KG1 (cell line): ENCODE measurements around the gene TAS2R38.

Experiments used
- DNase-seq: peaks from one replicate; lab custom pipeline; 2025; lab: John Stamatoyannopoulos, UW

The TAS2R38 gene

DNA sequence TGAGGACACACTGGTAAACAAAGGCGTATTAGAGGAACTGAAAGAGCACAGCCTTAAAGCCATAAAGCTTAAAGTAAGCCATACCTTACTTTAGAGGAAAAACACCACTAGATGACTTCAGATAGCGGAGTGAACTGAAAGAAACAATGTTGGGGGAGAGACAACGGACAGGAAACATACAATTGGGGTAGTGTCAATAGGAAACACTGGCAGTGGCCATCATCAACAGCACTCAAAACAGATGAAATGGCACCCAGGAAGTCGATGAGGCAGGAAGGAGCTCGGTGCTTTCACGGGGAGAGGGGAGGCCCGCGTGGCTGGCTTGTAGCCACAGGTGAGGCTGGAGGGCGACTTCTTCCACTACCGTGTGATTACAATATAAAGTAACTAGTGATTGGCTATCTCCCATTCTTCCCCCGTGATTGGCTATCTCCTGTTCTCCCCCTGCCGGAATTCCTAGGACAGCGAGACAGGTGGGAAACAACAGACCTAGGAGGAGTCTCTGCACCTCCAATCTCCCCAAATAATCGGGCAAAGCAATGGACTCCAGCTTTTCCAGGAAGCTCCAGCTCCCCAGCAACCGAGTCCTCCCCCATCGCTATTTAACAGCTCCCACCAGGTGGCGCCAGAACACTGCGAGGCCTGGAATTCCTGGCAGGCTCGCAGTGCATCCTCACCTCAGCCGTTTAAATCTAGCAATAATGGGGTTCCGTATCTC, 2.4 kb upstream of the TAS2R38 start:
- no peak for DNase-seq

DNA sequence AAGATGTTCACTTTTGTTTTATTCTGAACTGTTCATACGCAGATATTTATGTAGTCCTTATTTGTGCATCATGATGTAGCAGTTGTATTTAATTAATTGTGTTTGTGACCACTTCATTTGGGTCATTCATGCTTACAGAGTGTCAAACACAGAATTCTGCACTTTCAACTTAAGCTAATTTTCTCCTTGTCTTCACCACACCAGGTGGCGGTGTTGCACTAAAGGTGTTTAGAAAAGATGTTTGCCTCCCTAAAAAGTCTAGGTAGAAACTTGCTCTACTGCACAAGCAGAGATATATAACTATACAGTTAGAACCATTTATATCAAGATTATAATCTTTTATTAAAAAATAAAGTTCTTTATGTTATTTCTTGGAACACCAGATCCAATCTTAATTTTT, 1.3 kb upstream of the TAS2R38 start:
- DNase-seq: no peak

DNA sequence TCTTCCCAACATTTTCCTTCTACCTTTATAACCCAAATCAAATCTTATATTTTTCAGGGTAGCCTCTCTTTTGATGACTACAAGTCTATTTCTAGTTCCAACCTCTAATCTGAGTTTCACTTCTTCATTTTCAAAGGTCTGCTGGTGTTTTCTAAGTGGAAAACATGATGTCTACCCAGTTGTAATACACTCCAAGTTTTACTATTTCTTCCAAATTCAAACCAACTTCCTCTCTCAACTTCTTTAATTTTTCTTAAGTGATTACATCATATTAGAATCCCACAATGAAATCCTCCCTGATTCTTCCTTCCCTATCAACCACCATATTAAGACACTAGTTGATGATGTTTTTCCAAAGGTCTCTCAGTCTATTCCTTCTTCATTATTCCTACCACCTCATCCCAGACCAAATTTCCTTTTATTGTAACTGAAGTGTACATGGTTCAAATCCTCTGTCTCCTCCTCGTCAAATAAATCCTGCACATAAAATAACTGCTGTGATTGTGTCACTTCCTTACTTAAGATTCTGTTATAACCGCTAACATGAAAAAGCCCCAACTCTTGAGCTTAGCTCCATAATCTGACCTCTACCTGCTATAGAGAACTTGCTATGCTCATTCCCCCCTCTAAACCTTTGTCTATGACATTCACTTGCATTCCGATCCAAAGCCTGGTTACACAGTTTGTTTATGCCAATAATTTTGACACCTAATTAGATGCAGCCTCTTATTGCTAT, 12.7 kb downstream of the TAS2R38 start:
- no peak for DNase-seq

DNA sequence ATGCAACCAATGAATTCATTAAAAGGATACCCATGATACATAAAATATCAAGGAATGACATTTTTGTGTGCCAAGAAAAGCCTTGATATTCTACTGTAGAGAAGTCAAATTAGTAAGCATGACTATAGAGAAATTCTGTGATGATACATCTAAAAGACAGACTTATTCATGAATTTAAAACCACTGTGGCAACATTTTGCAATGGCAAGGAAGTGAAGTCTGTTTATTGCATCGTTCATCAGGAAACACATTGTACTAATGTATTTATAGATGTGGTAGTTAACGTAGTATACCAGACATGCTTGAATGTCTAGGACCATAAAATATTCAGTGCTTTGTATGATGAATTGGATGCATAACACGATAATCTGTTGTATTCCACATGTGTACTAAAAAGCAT, 17.5 kb downstream of the TAS2R38 start:
- DNase-seq: no peak

DNA sequence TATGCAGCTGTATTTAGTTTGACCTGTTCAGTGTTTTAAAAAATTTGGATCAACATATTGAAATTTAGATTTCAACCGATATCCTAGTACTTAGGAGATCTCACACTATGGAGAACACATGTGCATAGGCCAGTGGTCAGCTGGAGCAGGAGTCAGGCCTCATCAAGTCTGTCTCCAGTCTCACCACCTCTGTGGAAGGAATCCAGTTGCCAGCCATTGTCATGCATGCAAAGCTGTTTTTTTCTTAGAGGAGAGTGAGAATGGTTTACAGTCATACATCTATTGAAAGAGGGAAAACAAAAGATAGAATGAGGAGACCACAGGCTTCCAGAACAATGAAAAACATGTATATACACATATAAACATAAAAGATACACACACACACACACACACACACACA, 19.2 kb downstream of the TAS2R38 start:
- no peak for DNase-seq

DNA sequence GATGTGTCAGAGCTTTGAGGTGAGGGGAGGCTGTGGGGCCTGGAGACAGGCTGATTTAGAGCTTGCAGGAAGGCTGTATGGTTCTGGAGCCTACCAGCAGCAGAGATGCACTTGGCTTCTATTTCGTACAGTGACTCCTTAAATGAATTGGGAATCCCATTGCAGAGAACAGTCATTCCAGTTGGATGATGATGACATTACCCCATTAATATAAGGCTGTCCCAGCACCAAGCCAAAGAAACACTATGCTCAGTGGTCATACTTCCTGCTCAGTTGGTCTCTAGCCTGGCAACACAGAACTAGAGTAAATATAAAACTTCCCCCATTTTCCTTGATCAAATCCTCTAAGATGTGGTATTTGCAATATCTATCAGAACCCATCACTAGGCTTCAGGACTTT, 21.1 kb downstream of the TAS2R38 start:
- no peak for DNase-seq

DNA sequence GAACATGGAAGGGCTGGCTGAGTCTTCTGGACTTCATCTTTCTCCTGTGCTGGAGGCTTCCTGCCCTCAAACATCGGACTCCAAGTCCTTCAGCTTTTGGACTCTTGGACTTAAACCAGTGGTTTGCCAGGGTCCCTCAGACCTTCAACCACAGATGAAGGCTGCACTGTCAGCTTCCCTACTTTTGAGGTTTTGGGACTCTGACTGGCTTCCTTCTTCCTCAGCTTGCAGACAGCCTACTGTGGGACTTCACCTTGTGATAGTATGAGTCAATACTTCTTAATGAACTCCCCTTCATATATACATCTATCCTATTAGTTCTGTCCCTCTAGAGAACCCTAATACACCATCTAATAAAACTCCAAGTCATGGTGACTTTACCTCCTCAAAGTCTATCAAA, 22.8 kb downstream of the TAS2R38 start:
- no peak for DNase-seq

DNA sequence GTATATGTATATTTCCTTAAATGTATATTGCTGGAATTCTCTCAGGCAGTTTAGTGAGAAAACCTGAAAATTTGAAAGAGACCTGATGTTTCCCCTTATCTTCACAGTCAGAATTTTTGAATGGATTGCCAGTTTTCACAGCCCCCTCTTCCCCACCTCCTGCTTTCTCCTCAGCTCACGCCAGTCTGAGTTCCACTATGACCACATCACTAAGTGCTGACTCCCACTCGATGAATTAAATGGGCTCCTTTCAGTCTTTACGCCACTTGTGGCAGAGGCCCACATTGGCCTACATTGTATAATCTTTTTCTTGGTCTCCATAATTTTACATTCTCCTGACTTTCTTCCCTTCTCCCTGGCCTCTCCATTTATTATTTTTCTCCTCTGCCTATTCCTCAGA, 23.7 kb downstream of the TAS2R38 start:
- DNase-seq: no peak

DNA sequence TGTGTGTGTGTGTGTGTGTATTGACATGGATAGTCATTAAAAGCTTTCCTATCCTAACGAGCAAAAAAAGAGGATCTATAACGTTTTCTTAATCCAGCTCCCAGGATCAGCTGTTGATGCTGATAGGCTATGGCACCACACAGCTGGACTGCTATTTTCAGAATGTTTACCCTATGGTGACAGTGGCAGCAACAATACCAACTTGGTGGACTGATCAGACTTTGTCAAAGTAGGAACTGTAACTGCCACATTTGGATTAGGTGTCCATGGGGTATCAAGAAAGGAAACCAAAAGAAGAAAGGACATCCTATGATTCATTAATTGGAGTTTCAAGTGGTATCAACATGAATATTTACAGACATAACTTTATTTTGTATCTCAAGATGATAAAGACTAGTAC, 24.1 kb downstream of the TAS2R38 start:
- DNase-seq: no peak

DNA sequence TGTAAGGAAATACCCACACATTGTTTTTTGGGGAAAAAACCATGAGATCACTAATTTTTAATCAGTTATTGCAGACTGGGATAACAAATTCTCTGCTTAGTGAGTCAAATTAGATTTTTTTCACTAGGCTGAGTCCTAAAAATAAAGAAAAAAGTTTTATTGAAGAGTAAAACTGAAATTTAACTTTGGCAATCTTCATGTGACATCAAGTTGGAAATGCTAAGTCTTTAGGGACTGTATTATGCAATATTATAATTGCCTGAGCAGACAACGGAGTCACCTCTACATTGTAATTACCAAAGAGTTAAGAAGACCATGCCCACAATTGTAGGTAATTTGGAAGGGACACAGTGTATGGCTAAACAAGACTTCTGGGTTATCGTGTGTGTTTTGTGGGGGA, 24.6 kb downstream of the TAS2R38 start:
- DNase-seq: no peak

DNA sequence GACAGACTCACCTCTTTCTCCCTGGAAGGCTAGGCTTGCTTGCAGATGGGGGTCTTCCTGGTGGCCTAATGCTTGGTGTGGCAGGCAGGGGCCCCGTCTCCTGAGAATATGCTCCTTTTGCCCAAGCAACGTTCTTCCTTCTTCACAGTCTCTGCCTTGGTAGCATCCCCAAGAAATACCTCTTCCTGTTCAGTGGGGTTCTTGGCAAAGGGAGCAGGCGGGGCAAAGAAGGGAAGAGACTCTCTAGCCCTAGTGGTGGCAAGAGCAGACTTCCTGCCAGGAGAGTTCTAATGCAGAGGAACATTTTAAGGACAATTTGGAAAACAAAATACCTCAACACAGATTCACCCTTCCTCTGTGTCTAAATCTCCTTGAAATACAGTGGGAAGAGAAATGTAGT, 26.8 kb downstream of the TAS2R38 start, which contains the start of gene CLEC5A:
Gene CLEC5A, minus strand, starts transcription at position 179 of the 400 bp plus-strand sequence. CDS start 682 bp downstream, outside the sequence.
- no peak for DNase-seq

DNA sequence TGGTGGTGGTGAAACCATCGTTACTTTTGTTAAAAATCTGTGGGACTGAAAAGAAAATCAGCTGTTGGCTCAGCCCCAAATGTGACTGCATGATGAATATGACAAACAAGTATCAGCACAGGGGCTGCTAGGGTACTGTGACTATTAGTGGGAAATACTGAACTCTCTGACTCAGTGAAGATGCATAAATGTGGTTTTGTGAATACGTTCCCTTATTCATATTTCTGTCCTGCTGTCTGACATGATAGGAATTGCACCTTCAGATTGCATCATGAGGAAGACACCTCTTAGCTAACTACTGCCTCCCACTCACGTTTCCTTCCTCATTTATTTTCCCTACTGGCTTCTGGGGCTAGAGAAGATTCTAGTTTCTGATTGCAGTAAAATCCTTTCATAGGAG, 28.2 kb downstream of the TAS2R38 start:
- DNase-seq: no peak

DNA sequence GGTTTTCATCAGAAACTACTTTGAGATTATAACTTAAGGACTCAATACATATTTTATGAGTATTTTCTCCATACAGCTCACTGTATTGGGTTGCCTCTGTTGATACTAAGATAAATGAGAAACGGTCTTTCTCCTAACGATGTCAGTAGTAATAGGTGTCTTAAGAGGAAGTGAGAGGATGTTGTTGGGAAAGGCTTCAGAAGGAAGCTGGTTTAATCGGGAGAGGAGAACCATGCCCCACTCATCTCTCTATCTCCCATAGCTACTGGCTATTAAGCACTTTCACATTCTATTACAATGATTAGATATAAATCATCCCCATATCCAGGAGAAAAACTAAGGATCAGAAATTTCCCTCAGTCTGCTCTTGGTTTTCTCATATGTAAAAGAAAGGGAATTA, 28.8 kb downstream of the TAS2R38 start:
- DNase-seq: no peak

DNA sequence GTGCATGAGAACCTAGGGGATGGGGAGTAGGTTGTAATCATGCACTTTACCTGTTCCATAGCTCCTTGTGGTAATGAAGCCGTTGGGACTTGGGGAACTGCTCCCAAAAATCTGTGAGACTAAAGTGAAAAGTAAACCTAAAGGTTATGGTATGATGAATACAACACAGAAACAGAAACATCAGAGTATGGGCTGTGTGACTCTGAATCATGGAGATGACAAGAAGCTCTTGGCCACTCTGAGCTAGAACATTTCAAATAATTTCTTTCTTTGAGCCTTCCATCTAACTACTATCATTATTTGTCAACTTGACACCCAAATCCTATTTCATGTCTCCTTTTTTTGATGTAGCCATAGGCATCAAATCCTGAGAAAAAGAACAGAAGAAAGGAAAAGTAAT, 29.7 kb downstream of the TAS2R38 start:
- no peak for DNase-seq

DNA sequence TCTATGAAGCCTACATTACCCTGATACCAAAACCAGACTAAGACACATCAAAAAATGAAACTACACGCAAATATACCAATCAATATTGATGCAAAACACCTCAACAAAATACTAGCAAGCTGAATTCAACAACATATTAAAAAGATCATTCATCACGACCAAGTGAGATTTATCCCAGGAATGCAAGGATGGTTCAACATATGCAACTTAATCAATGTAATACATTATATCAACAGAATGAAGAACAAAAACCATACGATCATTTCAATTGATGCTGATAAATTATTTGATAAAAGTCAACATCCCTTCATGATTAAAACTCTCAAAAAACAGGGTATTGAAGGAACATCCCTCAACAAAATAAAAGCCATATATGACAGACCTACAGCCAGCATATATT, 32.5 kb downstream of the TAS2R38 start:
- no peak for DNase-seq

DNA sequence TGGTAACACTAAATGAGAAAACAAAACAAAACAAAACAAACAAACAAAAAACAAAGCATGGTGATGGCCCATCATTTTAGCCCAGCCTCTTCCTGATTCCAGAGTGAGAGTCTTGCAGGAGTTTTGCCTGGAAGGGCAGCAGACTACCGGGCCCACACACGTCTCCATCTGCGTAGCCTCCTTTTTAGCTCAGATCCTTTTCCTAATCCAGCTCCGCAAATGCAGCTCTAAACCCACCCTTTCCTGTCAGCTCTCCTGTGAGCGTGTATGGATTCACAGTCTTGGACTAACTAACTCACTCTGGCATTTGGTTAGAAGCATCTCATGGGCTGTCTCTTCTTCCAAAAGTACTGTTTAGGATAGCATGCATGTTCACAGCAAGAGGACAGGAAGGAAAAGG, 43.4 kb downstream of the TAS2R38 start:
- DNase-seq: no peak

DNA sequence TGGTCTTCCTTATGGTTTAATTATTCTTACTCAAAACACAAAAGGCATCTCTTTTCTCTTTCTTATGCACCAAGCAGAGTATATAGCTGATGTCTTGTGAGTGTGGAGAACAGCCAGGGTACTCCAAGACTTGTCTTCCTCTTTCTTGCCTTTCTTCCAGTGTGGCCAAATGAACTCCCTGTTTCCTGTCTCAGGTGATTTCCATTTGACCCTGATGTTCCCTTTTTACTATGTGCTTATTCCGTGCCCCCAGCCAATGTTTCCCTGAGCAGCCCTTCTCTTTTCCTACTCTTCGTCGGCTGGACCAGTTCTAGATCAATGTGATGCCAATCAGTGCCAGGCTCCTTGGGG, 44.8 kb downstream of the TAS2R38 start:
- no peak for DNase-seq

DNA sequence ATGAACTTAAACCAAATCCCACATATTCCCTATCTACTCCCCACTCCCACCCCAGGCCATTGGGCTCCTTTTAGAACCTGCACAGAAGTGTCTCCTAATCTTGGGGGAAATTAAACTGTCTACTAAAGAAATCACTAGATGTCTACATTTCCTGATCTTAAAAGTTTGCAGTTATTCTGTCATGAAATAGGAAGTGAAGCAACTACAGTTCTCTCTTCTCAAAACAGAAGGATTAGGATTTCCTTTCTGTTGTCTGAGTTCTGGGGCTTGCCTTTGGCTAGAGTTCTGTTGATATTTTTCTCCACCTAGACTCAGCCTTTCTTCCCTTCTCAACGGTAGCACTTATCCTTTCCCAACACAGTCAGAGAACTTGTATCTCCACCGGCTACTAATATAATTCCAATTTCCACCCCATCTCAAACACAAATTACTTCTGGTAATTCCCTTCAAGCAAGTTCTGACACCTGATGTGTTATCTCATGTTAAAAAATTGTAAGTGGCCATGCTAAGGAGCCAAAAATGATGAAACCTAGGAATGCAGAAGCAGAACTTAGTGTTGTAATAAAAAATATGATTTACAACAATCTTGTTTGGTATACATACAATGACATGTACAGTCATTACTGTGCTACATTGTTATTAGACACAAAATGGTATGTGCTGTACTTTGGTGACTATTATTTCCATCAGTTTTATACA, 45.3 kb downstream of the TAS2R38 start:
- DNase-seq: peak; percentile 2
